B cell (primary cell): ENCODE results near the gene SURF2. TPM values are rescaled to one million over a fixed set of nuclear protein-coding genes. Genes with fewer than 3 reads are reported as not detected.

ENCODE experiments used
- ATAC-seq: fragments of 200-7000 bp; cut with Tn5 transposase; one replicate; pipeline ENCODE4 v1.10.0; 2021; ENCODE audit warnings: low read depth, mild to moderate bottlenecking, moderate number of reproducible peaks, moderate library complexity
- CTCF ChIA-PET: fragments of 350-600 bp; sonication (Branson Sonifier 250); formaldehyde crosslinking; loops from one replicate; lab custom pipeline; 2021; ENCODE audit warnings: antibody characterized with exemption, inconsistent platforms; lab: Charles Lee
- POLR2A ChIA-PET: fragments of 350-600 bp; sonication (Branson Sonifier 250); formaldehyde crosslinking; loops from one replicate; lab custom pipeline; 2021; ENCODE audit warnings: antibody characterized with exemption; lab: Charles Lee
- DNase-seq: peaks from one replicate; pipeline ENCODE4 v3.0.0; 2013
- H2AFZ ChIP-seq: 2 replicates; pipeline ENCODE4 v1.6.1; 2012; ENCODE audit warnings: mild to moderate bottlenecking, low read depth, low read length; ENCODE audit not compliant: insufficient read depth, poor library complexity, severe bottlenecking
- H3K27ac ChIP-seq, 2 donors: 1 replicate in 1 of 2; 2 replicates in 1 of 2; pipeline ENCODE4 v1.5.1; 2012 to 2013; ENCODE audit warnings: low read length in 2 of 2, mild to moderate bottlenecking in 2 of 2, moderate library complexity in 1 of 2
- H3K27me3 ChIP-seq, 4 experiments: fragments of 200-600 bp in 1 of 4; sonication (generic) in 1 of 4; replicated peaks in 1 of 4; 1 replicate in 2 of 4; 2 replicates in 2 of 4; pipeline versions ENCODE4 v1.6.1 to v1.7.0; 2013 to 2016; ENCODE audit warnings: low read length in 3 of 4, mild to moderate bottlenecking in 2 of 4, mixed read lengths in 1 of 4, moderate library complexity in 1 of 4; ENCODE audit not compliant: insufficient read depth in 4 of 4, control insufficient read depth in 3 of 4; ENCODE audit errors: control extremely low read depth in 1 of 4
- H3K36me3 ChIP-seq, 2 experiments: replicated peaks in 1 of 2; 1 replicate in 1 of 2; 2 replicates in 1 of 2; pipeline versions ENCODE4 v1.6.1 to v1.7.1; 2013; ENCODE audit warnings: low read length in 1 of 2; ENCODE audit not compliant: insufficient read depth in 2 of 2, control insufficient read depth in 1 of 2; ENCODE audit errors: control extremely low read depth in 1 of 2, extremely low read depth in 1 of 2
- H3K4me1 ChIP-seq, 2 donors: fragments of 200-600 bp in 1 of 2; sonication (generic) in 1 of 2; 1 replicate in 1 of 2; 2 replicates in 1 of 2; pipeline versions ENCODE4 v1.5.1 to v1.6.1; 2013 to 2017; ENCODE audit warnings: low read length in 2 of 2; ENCODE audit not compliant: control insufficient read depth in 2 of 2, insufficient read depth in 2 of 2
- H3K4me2 ChIP-seq: replicated peaks from 2 replicates; pipeline ENCODE3; 2012; ENCODE audit warnings: mild to moderate bottlenecking, low read depth, low read length; ENCODE audit not compliant: poor library complexity, severe bottlenecking
- H3K4me3 ChIP-seq, 5 experiments: fragments of 200-600 bp in 1 of 5; sonication (generic) in 1 of 5; 1 replicate in 3 of 5; 2 replicates in 2 of 5; pipeline versions ENCODE4 v1.5.1 to v1.7.0; 2011 to 2016; ENCODE audit warnings: low read length in 4 of 5, mild to moderate bottlenecking in 4 of 5, low read depth in 2 of 5, control low read depth in 1 of 5, moderate library complexity in 1 of 5; ENCODE audit not compliant: insufficient read depth in 1 of 5; ENCODE audit errors: control extremely low read depth in 1 of 5, extremely low read depth in 1 of 5
- H3K79me2 ChIP-seq: fragments of 200-600 bp; sonication (generic); one replicate; pipeline ENCODE4 v1.6.0; 2016; ENCODE audit warnings: low read length; ENCODE audit not compliant: control insufficient read depth, insufficient read depth
- H3K9ac ChIP-seq: fragments of 200-600 bp; sonication (generic); 2 replicates; pipeline ENCODE4 v1.6.1; 2017; ENCODE audit warnings: mild to moderate bottlenecking, low read length, moderate library complexity
- H3K9me3 ChIP-seq, 3 donors: one replicate each; pipeline versions ENCODE4 v1.6.1 to v1.7.1; 2013; ENCODE audit warnings: low read length in 2 of 3; ENCODE audit not compliant: control insufficient read depth in 2 of 3, insufficient read depth in 1 of 3; ENCODE audit errors: control extremely low read depth in 1 of 3
- H4K20me1 ChIP-seq: 2 replicates; pipeline ENCODE4 v1.6.0; 2012; ENCODE audit warnings: mild to moderate bottlenecking, low read length; ENCODE audit not compliant: insufficient read depth, control insufficient read depth, poor library complexity, severe bottlenecking
- H3K27ac Mint-ChIP-seq: one replicate; pipeline ENCODE4 v1.8.0; 2021; ENCODE audit warnings: mixed read lengths
- H3K27me3 Mint-ChIP-seq: one replicate; pipeline ENCODE4 v1.8.0; 2021; ENCODE audit warnings: mixed read lengths
- H3K4me1 Mint-ChIP-seq: one replicate; pipeline ENCODE4 v1.8.0; 2021; ENCODE audit warnings: mixed read lengths
- H3K4me3 Mint-ChIP-seq: one replicate; pipeline ENCODE4 v1.8.0; 2021; ENCODE audit warnings: mixed read lengths
- H3K9me3 Mint-ChIP-seq: one replicate; pipeline ENCODE4 v1.8.0; 2022; ENCODE audit warnings: mixed read lengths; ENCODE audit not compliant: insufficient read depth
- EZH2 ChIP-seq: IDR thresholded peaks from 2 replicates; pipeline ENCODE4 v1.6.1; 2012; ENCODE audit warnings: borderline replicate concordance, low read depth, mild to moderate bottlenecking, moderate library complexity, low read length; ENCODE audit not compliant: insufficient read depth, poor library complexity, severe bottlenecking
- WGBS: methylation state at CpG from one replicate; pipeline ENCODE4 v1.1.5; 2013; ENCODE audit warnings: missing lambda C conversion rate; ENCODE audit not compliant: insufficient coverage; 5-methylcytosine and 5-hydroxymethylcytosine counted together
- intact Hi-C: fragments of 100-400 bp; cut with micrococcal nuclease; formaldehyde crosslinking; loops from one replicate; pipeline ENCODE4 v1.10.0; 2022
- polyA plus RNA-seq: library from polyadenylated mRNA; depleted of rRNA; stranded (reverse); fragments of >200 nt; gene quantifications from 2 replicates; pipeline ENCODE4 v1.2.3, GENCODE V29; 2012
- total RNA-seq, 2 donors: library from RNA; stranded (reverse); fragments of 120-200 nt in 1 of 2; gene quantifications; 1 replicate in 1 of 2; 2 replicates in 1 of 2; pipeline versions ENCODE4 v1.2.3 to v1.2.4, GENCODE V29; 2013 to 2022
- TF ChIP-seq, protein P1 (sequence below): fragments of 200-600 bp; IDR thresholded peaks from one replicate; pipeline ENCODE4 v1.8.0; 2022; ENCODE audit warnings: antibody characterized with exemption, mild to moderate bottlenecking

Gene SURF2
- total and polyA plus RNA-seq, 2 donors (not counting 1 experiment from before 2014, with no cell fraction given): 17.1 to 17.3 TPM

DNA sequence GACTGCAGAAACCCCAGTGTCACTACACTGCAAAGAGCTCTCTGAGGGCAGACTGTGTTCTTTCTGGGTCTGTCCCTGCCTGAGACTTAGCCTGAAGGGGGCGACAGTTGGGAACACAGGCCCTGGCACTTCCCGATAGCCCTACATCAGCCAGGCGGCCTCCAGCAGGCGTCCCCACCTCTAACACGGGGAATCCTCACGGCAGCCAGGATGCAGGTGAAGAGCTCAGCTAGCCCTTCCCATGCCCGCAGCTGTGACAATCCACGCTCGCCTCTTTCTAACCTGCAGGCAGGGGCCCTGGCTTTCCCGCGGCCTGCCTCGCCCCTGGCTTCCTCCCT is 14.3 kb upstream of the SURF2 start:
- Histone ChIP-seq H3K4me1 (peaks cover 38 to 54% of the 10 kb centered on the region in 2 donors), H2AFZ (no peak overlapping the region), H3K4me2 (peak overlapping the region; percentile 67), H4K20me1 (peaks cover 5% of the 10 kb centered on the region), H3K79me2 (peaks cover 34% of the 10 kb centered on the region), H3K36me3 (peaks cover 0 to 58% of the 10 kb centered on the region in 2 experiments), H3K9ac (no peak overlapping the region), H3K27ac (peak overlapping the region; percentile 75), H3K4me3 (no peak overlapping the region), H3K9me3 (peaks cover 0 to 9% (median 3%) of the 10 kb centered on the region in 3 donors), H3K27me3 (no peaks in the 10 kb centered on the region)
- ChIA-PET CTCF (no interaction called here), POLR2A (no interaction called here)
- intact Hi-C loops: no loop called here
- Mint-ChIP-seq H3K27ac (peak overlapping the region; percentile 83), H3K27me3 (no peaks in the 10 kb centered on the region), H3K4me1 (peaks cover 53% of the 10 kb centered on the region), H3K4me3 (peak overlapping the region; percentile 23), H3K9me3 (no peaks in the 10 kb centered on the region)
- TF ChIP-seq EZH2: no peak
- TF ChIP-seq, protein P1, sequence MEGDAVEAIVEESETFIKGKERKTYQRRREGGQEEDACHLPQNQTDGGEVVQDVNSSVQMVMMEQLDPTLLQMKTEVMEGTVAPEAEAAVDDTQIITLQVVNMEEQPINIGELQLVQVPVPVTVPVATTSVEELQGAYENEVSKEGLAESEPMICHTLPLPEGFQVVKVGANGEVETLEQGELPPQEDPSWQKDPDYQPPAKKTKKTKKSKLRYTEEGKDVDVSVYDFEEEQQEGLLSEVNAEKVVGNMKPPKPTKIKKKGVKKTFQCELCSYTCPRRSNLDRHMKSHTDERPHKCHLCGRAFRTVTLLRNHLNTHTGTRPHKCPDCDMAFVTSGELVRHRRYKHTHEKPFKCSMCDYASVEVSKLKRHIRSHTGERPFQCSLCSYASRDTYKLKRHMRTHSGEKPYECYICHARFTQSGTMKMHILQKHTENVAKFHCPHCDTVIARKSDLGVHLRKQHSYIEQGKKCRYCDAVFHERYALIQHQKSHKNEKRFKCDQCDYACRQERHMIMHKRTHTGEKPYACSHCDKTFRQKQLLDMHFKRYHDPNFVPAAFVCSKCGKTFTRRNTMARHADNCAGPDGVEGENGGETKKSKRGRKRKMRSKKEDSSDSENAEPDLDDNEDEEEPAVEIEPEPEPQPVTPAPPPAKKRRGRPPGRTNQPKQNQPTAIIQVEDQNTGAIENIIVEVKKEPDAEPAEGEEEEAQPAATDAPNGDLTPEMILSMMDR: no peak
- no peak for DNase-seq
- 96% methylated on average over 12 of the region's 12 CpGs for WGBS
- ATAC-seq: no peak

DNA sequence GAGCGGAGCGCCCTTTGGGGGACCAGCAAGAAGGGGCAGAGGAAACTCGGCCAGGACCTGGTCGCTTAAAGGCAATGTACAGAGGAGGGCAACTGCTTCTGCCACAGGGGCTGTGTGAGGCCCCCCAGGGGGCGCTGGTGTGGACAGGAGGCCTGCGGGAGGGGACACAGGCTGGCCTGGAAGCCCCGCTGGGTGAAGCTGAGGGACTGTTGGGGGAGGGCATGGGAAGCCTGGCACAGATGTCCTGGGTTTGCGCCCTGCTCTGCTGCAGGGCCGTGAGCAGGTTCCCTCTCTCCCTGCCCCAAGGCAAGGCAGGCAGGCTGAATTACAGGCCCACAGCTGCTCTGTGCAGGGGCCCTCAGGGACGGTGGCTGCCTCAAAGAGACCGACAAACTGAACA is 13.8 kb upstream of the SURF2 start:
- Histone ChIP-seq H3K27ac (peak overlapping the region in 1 of 2 donors; percentile 11), H3K9ac (no peak overlapping the region), H3K36me3 (peaks cover 0 to 58% of the 10 kb centered on the region in 2 experiments), H3K4me3 (no peak overlapping the region), H3K4me1 (peaks cover 38 to 55% of the 10 kb centered on the region in 2 donors), H3K27me3 (no peaks in the 10 kb centered on the region), H2AFZ (no peak overlapping the region), H4K20me1 (peaks cover 5% of the 10 kb centered on the region), H3K79me2 (peaks cover 38% of the 10 kb centered on the region), H3K9me3 (peaks cover 0 to 9% (median 3%) of the 10 kb centered on the region in 3 donors), H3K4me2 (no peak overlapping the region)
- Mint-ChIP-seq H3K9me3 (no peaks in the 10 kb centered on the region), H3K4me1 (peaks cover 52% of the 10 kb centered on the region), H3K4me3 (no peak overlapping the region), H3K27ac (no peak overlapping the region), H3K27me3 (no peaks in the 10 kb centered on the region)
- CTCF ChIA-PET: no interaction called here
- WGBS: 77% methylated on average over 11 of the region's 11 CpGs
- no peak for DNase-seq
- intact Hi-C loops: no loop called here
- no peak for TF ChIP-seq EZH2
- TF ChIP-seq, protein P1: peak; percentile 21
- no peak for ATAC-seq
- POLR2A ChIA-PET: no interaction called here
